ENCODE measurements around the gene MAP7D1.

MAP7D1 gene

GRCh38 chr1:36159614-36160387 is 3.8 kb downstream of the MAP7D1 start:
- DNase-seq, result no peak
- Histone ChIP-seq H3K27ac (ENCODE audit: insufficient read depth in 1 of 2, low read depth in 1 of 2, low read length in 2 of 2, poor library complexity in 1 of 2, severe bottlenecking in 2 of 2) (peak overlapping the region; percentile 77 to 86), H3K4me1 (ENCODE audit: control extremely low read depth in 1 of 4, control insufficient read depth in 4 of 4, insufficient read depth in 4 of 4, low read length in 3 of 4) (peaks cover 21 to 70% (median 63%) of the 10 kb centered on the region in 4 experiments), H3K4me3 (ENCODE audit: control insufficient read depth in 1 of 7, extremely low read depth in 1 of 7, insufficient read depth in 4 of 7, low read depth in 2 of 7, low read length in 6 of 7) (peak overlapping the region in 4 of 7 experiments; percentile 60 to 66 (median 64)), H3K27me3 (replicated peaks in 2 of 5; ENCODE audit: control insufficient read depth in 4 of 5, insufficient read depth in 5 of 5, low read length in 4 of 5) (no peaks in the 10 kb centered on the region), H3K9me3 (ENCODE audit: control extremely low read depth in 1 of 5, control insufficient read depth in 4 of 5, insufficient read depth in 2 of 5, low read depth in 1 of 5, low read length in 4 of 5) (no peaks in the 10 kb centered on the region), H3K36me3 (ENCODE audit: control insufficient read depth in 4 of 4, insufficient read depth in 4 of 4, low read length in 3 of 4) (peaks cover 0 to 25% (median 6%) of the 10 kb centered on the region in 4 experiments)
- 94% methylated on average over 9 of the region's 10 CpGs for WGBS (ENCODE audit: insufficient coverage)
- CTCF ChIA-PET, result interaction anchor here (0.6 to 6.3 kb wide), 7 partner anchors 8 to 126 kb away, joined by 3 to 98 read pairs (median 5); partner anchors contain the start of gene TRAPPC3
- POLR2A ChIA-PET, result interaction anchor here (0.8 to 4.3 kb wide), 4 partner anchors 10 to 28 kb away, joined by 3 to 36 read pairs (median 3); partner anchors contain the start of gene TRAPPC3

- Histone ChIP-seq H3K27ac (ENCODE audit: insufficient read depth in 1 of 2, low read depth in 1 of 2, low read length in 2 of 2, poor library complexity in 1 of 2, severe bottlenecking in 2 of 2) (peak overlapping the region; percentile 77 to 86), H3K36me3 (ENCODE audit: control insufficient read depth in 4 of 4, insufficient read depth in 4 of 4, low read length in 3 of 4) (peaks cover 0 to 25% (median 6%) of the 10 kb centered on the region in 4 experiments), H3K27me3 (replicated peaks in 2 of 5; ENCODE audit: control insufficient read depth in 4 of 5, insufficient read depth in 5 of 5, low read length in 4 of 5) (no peaks in the 10 kb centered on the region), H3K4me3 (ENCODE audit: control insufficient read depth in 1 of 7, extremely low read depth in 1 of 7, insufficient read depth in 4 of 7, low read depth in 2 of 7, low read length in 6 of 7) (peak overlapping the region in 6 of 7 experiments; percentile 52 to 66 (median 62)), H3K4me1 (ENCODE audit: control extremely low read depth in 1 of 4, control insufficient read depth in 4 of 4, insufficient read depth in 4 of 4, low read length in 3 of 4) (peaks cover 21 to 64% (median 57%) of the 10 kb centered on the region in 4 experiments), H3K9me3 (ENCODE audit: control extremely low read depth in 1 of 5, control insufficient read depth in 4 of 5, insufficient read depth in 2 of 5, low read depth in 1 of 5, low read length in 4 of 5) (no peaks in the 10 kb centered on the region)
- WGBS (ENCODE audit: insufficient coverage), result 50% methylated on average over 2 of the region's 4 CpGs
- ChIA-PET CTCF (interaction anchor here (0.6 to 6.3 kb wide), 8 partner anchors 9 to 140 kb away, joined by 3 to 98 read pairs (median 4); partner anchors contain the start of gene TRAPPC3), POLR2A (interaction anchor here (1.2 to 4.3 kb wide), 5 partner anchors 8 to 28 kb away, joined by 3 to 36 read pairs (median 3); partner anchors contain the start of gene TRAPPC3)
- peak in 1 of 3 donors; percentile 44 for DNase-seq
These were observed 4.5 kb downstream of the MAP7D1 start for GRCh38 chr1:36160388-36160948.

- POLR2A ChIA-PET, result interaction anchor here (1.2 to 4.3 kb wide), 5 partner anchors 9 to 27 kb away, joined by 3 to 36 read pairs (median 3); partner anchors contain the start of gene TRAPPC3
- DNase-seq, result peak; percentile 64 to 91 (median 89)
- H3K27me3 ChIP-seq (replicated peaks in 2 of 5; ENCODE audit: control insufficient read depth in 4 of 5, insufficient read depth in 5 of 5, low read length in 4 of 5), result no peaks in the 10 kb centered on the region
- H3K4me1 ChIP-seq (ENCODE audit: control extremely low read depth in 1 of 4, control insufficient read depth in 4 of 4, insufficient read depth in 4 of 4, low read length in 3 of 4), result peaks cover 21 to 62% (median 57%) of the 10 kb centered on the region in 4 experiments
- peaks cover 0 to 27% (median 8%) of the 10 kb centered on the region in 4 experiments for H3K36me3 ChIP-seq (ENCODE audit: control insufficient read depth in 4 of 4, insufficient read depth in 4 of 4, low read length in 3 of 4)
- H3K4me3 ChIP-seq (ENCODE audit: control insufficient read depth in 1 of 7, extremely low read depth in 1 of 7, insufficient read depth in 4 of 7, low read depth in 2 of 7, low read length in 6 of 7), result peak overlapping the region in 6 of 7 experiments; percentile 52 to 66 (median 62)
- 0% methylated on average over 6 of the region's 12 CpGs for WGBS (ENCODE audit: insufficient coverage)
- CTCF ChIA-PET, result interaction anchor here (0.7 to 6.3 kb wide), 8 partner anchors 9 to 139 kb away, joined by 3 to 98 read pairs (median 6); partner anchors contain the start of gene TRAPPC3
- H3K27ac ChIP-seq (ENCODE audit: insufficient read depth in 1 of 2, low read depth in 1 of 2, low read length in 2 of 2, poor library complexity in 1 of 2, severe bottlenecking in 2 of 2), result peak overlapping the region; percentile 77 to 86
- H3K9me3 ChIP-seq (ENCODE audit: control extremely low read depth in 1 of 5, control insufficient read depth in 4 of 5, insufficient read depth in 2 of 5, low read depth in 1 of 5, low read length in 4 of 5), result no peaks in the 10 kb centered on the region
These were observed 5.1 kb downstream of the MAP7D1 start for GRCh38 chr1:36160949-36161485.

GRCh38 chr1:36161641-36162531 is 5.9 kb downstream of the MAP7D1 start:
- Histone ChIP-seq H3K4me3 (ENCODE audit: control insufficient read depth in 1 of 7, extremely low read depth in 1 of 7, insufficient read depth in 4 of 7, low read depth in 2 of 7, low read length in 6 of 7) (peak overlapping the region in 6 of 7 experiments; percentile 52 to 66 (median 62)), H3K9me3 (ENCODE audit: control extremely low read depth in 1 of 5, control insufficient read depth in 4 of 5, insufficient read depth in 2 of 5, low read depth in 1 of 5, low read length in 4 of 5) (no peaks in the 10 kb centered on the region), H3K27me3 (replicated peaks in 2 of 5; ENCODE audit: control insufficient read depth in 4 of 5, insufficient read depth in 5 of 5, low read length in 4 of 5) (no peaks in the 10 kb centered on the region), H3K36me3 (ENCODE audit: control insufficient read depth in 4 of 4, insufficient read depth in 4 of 4, low read length in 3 of 4) (peaks cover 0 to 33% (median 8%) of the 10 kb centered on the region in 4 experiments), H3K27ac (ENCODE audit: insufficient read depth in 1 of 2, low read depth in 1 of 2, low read length in 2 of 2, poor library complexity in 1 of 2, severe bottlenecking in 2 of 2) (peak overlapping the region; percentile 77 to 86), H3K4me1 (ENCODE audit: control extremely low read depth in 1 of 4, control insufficient read depth in 4 of 4, insufficient read depth in 4 of 4, low read length in 3 of 4) (peaks cover 21 to 62% (median 57%) of the 10 kb centered on the region in 4 experiments)
- ChIA-PET POLR2A (interaction anchor here (0.9 to 4.3 kb wide), 5 partner anchors 8 to 26 kb away, joined by 3 to 36 read pairs (median 4); partner anchors contain the start of gene TRAPPC3), CTCF (interaction anchor here (0.9 to 6.3 kb wide), 12 partner anchors 10 to 128 kb away, joined by 3 to 98 read pairs (median 4); partner anchors contain the start of gene TRAPPC3)
- WGBS (ENCODE audit: insufficient coverage), result 15% methylated on average over 9 of the region's 14 CpGs
- DNase-seq, result peak; percentile 47 to 81 (median 76)

- Histone ChIP-seq H3K27me3 (replicated peaks in 2 of 5; ENCODE audit: control insufficient read depth in 4 of 5, insufficient read depth in 5 of 5, low read length in 4 of 5) (no peaks in the 10 kb centered on the region), H3K9me3 (ENCODE audit: control extremely low read depth in 1 of 5, control insufficient read depth in 4 of 5, insufficient read depth in 2 of 5, low read depth in 1 of 5, low read length in 4 of 5) (no peaks in the 10 kb centered on the region), H3K27ac (ENCODE audit: insufficient read depth in 1 of 2, low read depth in 1 of 2, low read length in 2 of 2, poor library complexity in 1 of 2, severe bottlenecking in 2 of 2) (peak overlapping the region in 1 of 2 experiments; percentile 86), H3K36me3 (ENCODE audit: control insufficient read depth in 4 of 4, insufficient read depth in 4 of 4, low read length in 3 of 4) (peaks cover 0 to 42% (median 16%) of the 10 kb centered on the region in 4 experiments), H3K4me3 (ENCODE audit: control insufficient read depth in 1 of 7, extremely low read depth in 1 of 7, insufficient read depth in 4 of 7, low read depth in 2 of 7, low read length in 6 of 7) (peak overlapping the region in 1 of 7 experiments; percentile 66), H3K4me1 (ENCODE audit: control extremely low read depth in 1 of 4, control insufficient read depth in 4 of 4, insufficient read depth in 4 of 4, low read length in 3 of 4) (peaks cover 21 to 54% (median 50%) of the 10 kb centered on the region in 4 experiments)
- ChIA-PET CTCF (interaction anchor here (0.9 to 6.3 kb wide), 13 partner anchors 10 to 127 kb away, joined by 3 to 98 read pairs (median 4); partner anchors contain the start of gene TRAPPC3), POLR2A (interaction anchor here (0.9 to 4.3 kb wide), 4 partner anchors 8 to 25 kb away, joined by 3 to 36 read pairs (median 4); partner anchors contain the start of gene TRAPPC3)
- WGBS (ENCODE audit: insufficient coverage), result no CpG with 5 or more reads among the region's 1 CpG
- no peak for DNase-seq
These were observed 6.8 kb downstream of the MAP7D1 start for GRCh38 chr1:36162680-36163239.
